ENCODE data around the gene TIAM1.

- TF ChIP-seq POLR2A (IDR thresholded peaks at IDR 0.05) (no peak), CTCF (IDR thresholded peaks at IDR 0.05) (no peak), POLR2AphosphoS5 (IDR thresholded peaks at IDR 0.05) (no peak)
Observed at GRCh38 chr21:31235671-31236450, 108.2 kb downstream of the TIAM1 start.

Measured in prostate gland (tissue), 2 donors.